Stimulated activated CD4-positive, alpha-beta T cell treated with anti-CD3 and anti-CD28 coated beads, Interleukin-15, amount 100 ng/mL, for 48 hours (primary cell): ENCODE data around the gene CHTF8.

Source experiments
- DNase-seq, 2 donors: peaks; one replicate each; pipeline ENCODE4 v3.0.0-alpha.2; 2020; ENCODE audit warnings: low read depth in 2 of 2

The CHTF8 gene

GRCh38 chr16:69085032-69085695 is 47.2 kb downstream of the CHTF8 start:
- DNase-seq, result no peak

DNA sequence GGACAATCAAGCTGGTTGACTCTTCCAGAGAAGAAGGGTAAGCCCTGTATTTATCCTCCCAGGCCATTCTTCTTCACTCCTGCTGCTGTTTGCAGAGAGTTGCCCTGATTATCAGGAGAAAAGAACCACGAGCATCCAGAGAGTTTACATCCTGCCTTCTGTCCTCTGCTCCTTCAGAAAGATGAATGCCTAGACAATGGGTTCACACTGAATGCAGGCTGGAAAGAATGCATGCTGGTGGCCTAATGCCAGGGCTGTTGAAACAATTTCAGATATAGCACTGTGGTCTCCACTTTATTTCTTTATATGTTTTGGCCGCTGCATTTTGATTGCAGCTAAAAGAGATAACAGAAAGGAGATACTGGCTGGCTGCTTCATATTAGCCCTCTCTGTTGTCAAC is 48.1 kb downstream of the CHTF8 start:
- no peak for DNase-seq

DNA sequence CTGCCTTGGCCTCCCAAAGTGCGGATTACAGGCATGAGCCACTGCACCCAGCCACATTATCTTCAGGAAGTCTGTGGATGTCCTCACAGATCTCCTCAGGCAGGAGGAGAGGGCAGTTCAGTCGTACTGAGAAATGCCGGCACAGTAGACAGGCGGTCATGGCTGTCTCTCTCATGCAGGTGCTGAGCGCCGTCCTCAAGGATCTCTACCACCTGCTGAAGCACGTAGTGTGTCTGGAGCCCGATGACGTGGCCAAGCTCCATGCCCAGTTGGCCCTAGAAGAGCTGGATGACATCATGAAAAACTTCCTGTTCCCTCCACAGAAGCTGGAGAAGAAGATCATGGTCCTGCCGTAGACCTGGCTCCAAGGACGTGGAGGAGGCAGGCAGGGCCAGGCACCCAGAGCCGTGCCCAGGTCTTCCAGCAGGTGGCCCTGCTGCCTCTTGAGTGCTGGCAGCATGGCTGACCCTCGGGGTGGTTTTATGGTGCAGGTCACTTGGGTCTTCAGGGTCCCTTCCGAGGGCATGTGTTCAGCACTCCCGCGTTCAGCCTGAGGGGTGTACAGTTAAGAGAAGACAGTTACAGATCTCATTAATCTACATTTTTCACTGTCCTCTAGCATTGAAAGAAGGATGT is 49.0 kb downstream of the CHTF8 start:
- no peak for DNase-seq

DNA sequence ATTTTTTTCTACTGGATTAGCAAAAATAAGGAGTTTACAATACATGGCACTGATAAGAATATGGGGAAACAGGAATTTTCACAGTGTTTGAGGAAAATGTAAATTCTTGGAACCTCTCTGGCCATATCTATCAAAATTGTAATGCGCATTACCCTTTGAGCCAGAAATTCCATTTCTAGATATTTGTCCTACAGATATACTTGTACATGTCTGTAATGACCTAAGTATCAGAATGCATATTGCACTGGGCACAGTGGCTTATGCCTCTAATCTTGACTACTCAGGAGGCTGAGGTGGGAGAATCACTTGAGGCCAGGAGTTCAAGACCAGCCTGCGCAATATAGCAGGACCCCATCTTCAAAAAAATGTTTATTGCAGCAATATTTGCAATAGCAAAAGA is 52.7 kb downstream of the CHTF8 start:
- DNase-seq, result no peak

- no peak for DNase-seq
Measured at GRCh38 chr16:69078073-69078472, 54.3 kb downstream of the CHTF8 start.

- DNase-seq, result no peak
Measured at GRCh38 chr16:69077251-69077650, 55.1 kb downstream of the CHTF8 start.

GRCh38 chr16:69073181-69073702 is 59.1 kb downstream of the CHTF8 start:
- DNase-seq, result no peak

GRCh38 chr16:69072640-69072974 is 59.8 kb downstream of the CHTF8 start:
- DNase-seq, result no peak

- DNase-seq, result no peak
Measured at GRCh38 chr16:69071036-69071435, 61.4 kb downstream of the CHTF8 start.

DNA sequence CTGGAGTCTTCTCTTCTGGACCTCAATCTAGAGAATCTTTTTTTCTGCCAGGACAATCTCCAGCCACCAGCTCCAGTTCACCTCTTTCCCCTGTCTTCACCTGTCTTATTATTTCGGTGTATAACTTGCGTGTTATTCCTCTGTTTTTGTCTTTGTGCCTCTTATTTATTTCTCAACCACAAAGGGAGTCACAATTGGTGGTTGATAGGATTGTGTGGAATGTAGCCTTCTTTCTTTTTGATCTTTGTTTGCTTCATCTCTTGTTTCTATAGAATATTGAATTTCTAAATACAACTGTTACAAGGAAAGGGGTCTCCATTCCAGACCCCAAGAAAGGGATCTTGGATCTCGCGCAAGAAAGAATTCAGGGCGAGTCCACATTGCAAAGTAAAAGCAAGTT is 62.9 kb downstream of the CHTF8 start:
- DNase-seq, result no peak
